MM.1S (cell line): Measurements from ENCODE around the gene TLK1.

ENCODE experiments used
- DNase-seq: peaks from one replicate; pipeline ENCODE4 v3.0.0-alpha.2; 2015
- H2AFZ ChIP-seq: fragments of 300-600 bp; sonication (generic); 2 replicates; pipeline ENCODE4 v1.6.0; 2016; ENCODE audit warnings: antibody characterized with exemption, low read length
- H3F3A ChIP-seq: fragments of 300-600 bp; sonication (generic); 2 replicates; pipeline ENCODE4 v1.6.1; 2016; ENCODE audit warnings: mild to moderate bottlenecking, antibody characterized with exemption, low read length, moderate library complexity, mixed read lengths; ENCODE audit not compliant: insufficient read depth
- H3K27ac ChIP-seq: fragments of 300-600 bp; sonication (generic); 2 replicates; pipeline ENCODE4 v1.5.1; 2016; ENCODE audit warnings: mild to moderate bottlenecking, low read length
- H3K27me3 ChIP-seq: fragments of 300-600 bp; sonication (generic); replicated peaks from 2 replicates; pipeline ENCODE4 v1.6.0; 2016; ENCODE audit warnings: low read length; ENCODE audit not compliant: insufficient read depth
- H3K36me3 ChIP-seq: fragments of 300-600 bp; sonication (generic); replicated peaks from 2 replicates; pipeline ENCODE4 v1.6.1; 2016; ENCODE audit warnings: mild to moderate bottlenecking, low read length, mixed read lengths; ENCODE audit not compliant: insufficient read depth
- H3K4me1 ChIP-seq: fragments of 300-600 bp; sonication (generic); 2 replicates; pipeline ENCODE4 v1.6.1; 2016; ENCODE audit warnings: low read length, mixed read lengths
- H3K4me2 ChIP-seq: fragments of 300-600 bp; sonication (generic); 2 replicates; pipeline ENCODE4 v1.6.0; 2016; ENCODE audit warnings: low read depth, low read length
- H3K4me3 ChIP-seq: fragments of 300-600 bp; sonication (generic); 2 replicates; pipeline ENCODE4 v1.5.1; 2016; ENCODE audit warnings: low read length, mixed read lengths
- H3K79me2 ChIP-seq: fragments of 300-600 bp; sonication (generic); 2 replicates; pipeline ENCODE4 v1.6.1; 2016; ENCODE audit warnings: mixed run types, low read length, mixed read lengths
- H3K9ac ChIP-seq: fragments of 300-600 bp; sonication (generic); 2 replicates; pipeline ENCODE4 v1.6.1; 2016; ENCODE audit warnings: low read length, mixed read lengths
- H3K9me2 ChIP-seq: fragments of 300-600 bp; sonication (generic); replicated peaks from 2 replicates; pipeline ENCODE4 v1.6.1; 2016; ENCODE audit warnings: mild to moderate bottlenecking, low read length, mixed read lengths; ENCODE audit not compliant: insufficient read depth
- H3K9me3 ChIP-seq: fragments of 300-600 bp; sonication (generic); replicated peaks from 2 replicates; pipeline ENCODE4 v1.6.1; 2016; ENCODE audit warnings: mild to moderate bottlenecking, low read length, mixed read lengths; ENCODE audit not compliant: insufficient read depth
- H4K20me1 ChIP-seq: fragments of 300-600 bp; sonication (generic); 2 replicates; pipeline ENCODE4 v1.6.1; 2016; ENCODE audit warnings: mild to moderate bottlenecking, low read length, moderate library complexity, mixed read lengths; ENCODE audit not compliant: insufficient read depth
- EZH2 ChIP-seq: fragments of 300-600 bp; sonication (generic); optimal IDR thresholded peaks from 2 replicates; pipeline ENCODE3; 2017; ENCODE audit warnings: low read depth, mild to moderate bottlenecking, antibody characterized with exemption, low read length, mixed read lengths
- EZH2phosphoT487 ChIP-seq: fragments of 300-600 bp; sonication (generic); IDR thresholded peaks from 2 replicates; pipeline ENCODE4 v1.6.1; 2018; ENCODE audit warnings: antibody characterized with exemption, low read length
- TF ChIP-seq, protein P1 (sequence below): fragments of 300-600 bp; sonication (generic); IDR thresholded peaks from 2 replicates; pipeline ENCODE4 v1.5.1; 2016; ENCODE audit warnings: antibody characterized with exemption, low read length, mixed read lengths

The TLK1 gene

DNA sequence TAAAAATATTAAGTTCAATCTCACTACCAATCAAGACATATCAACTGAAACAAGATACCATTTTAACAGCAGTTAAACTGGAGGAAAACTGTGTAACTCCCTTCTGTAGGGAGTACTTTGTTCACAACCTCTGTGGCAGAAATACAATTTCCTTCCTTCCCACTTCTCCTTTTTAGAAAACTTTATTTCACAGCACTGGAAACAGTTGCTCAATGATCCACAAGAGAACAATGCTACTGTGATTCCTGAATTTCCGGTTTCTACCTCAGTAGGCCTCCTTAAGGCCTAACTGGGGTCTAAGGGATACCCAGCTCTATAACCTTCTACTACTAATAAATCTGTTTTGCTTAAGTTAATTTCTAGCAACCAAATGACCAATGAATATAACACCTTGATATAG, 14.1 kb downstream of the TLK1 start:
- Histone ChIP-seq H3K27ac (no peak overlapping the region), H3K27me3 (no peaks in the 10 kb centered on the region), H3K36me3 (no peaks in the 10 kb centered on the region), H3K4me1 (no peaks in the 10 kb centered on the region), H3K4me2 (no peak overlapping the region), H3K9me2 (no peaks in the 10 kb centered on the region), H3K9ac (no peak overlapping the region), H3K79me2 (peaks cover 97% of the 10 kb centered on the region), H2AFZ (no peak overlapping the region), H3F3A (no peaks in the 10 kb centered on the region), H3K4me3 (no peak overlapping the region), H4K20me1 (peaks cover 72% of the 10 kb centered on the region), H3K9me3 (no peaks in the 10 kb centered on the region)
- no peak for TF ChIP-seq EZH2
- DNase-seq = no peak

DNA sequence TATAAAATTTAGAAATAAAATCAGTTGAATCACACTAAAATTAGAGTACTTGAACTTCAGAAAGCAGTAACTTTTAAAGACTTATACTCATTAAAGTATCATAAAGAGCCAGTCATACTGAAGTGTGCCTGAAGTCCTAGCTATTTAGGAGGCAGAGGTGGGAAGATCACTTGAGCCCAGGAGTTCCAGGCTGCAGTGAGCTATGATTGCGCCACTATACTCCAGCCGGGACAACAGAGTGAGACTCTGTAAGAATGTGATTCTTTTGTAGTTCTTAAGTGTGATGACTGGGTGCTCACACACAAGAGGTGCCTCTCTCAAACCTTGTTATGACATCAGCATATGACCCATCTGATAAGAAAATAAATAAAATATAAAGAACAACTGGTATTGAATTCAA, 14.6 kb downstream of the TLK1 start:
- Histone ChIP-seq H3K4me2 (no peak overlapping the region), H3K27me3 (no peaks in the 10 kb centered on the region), H3K36me3 (no peaks in the 10 kb centered on the region), H3K9ac (no peak overlapping the region), H3K4me3 (no peak overlapping the region), H3F3A (no peaks in the 10 kb centered on the region), H4K20me1 (peaks cover 77% of the 10 kb centered on the region), H2AFZ (no peak overlapping the region), H3K79me2 (peaks cover 98% of the 10 kb centered on the region), H3K4me1 (no peaks in the 10 kb centered on the region), H3K9me2 (no peaks in the 10 kb centered on the region), H3K27ac (no peak overlapping the region), H3K9me3 (no peaks in the 10 kb centered on the region)
- no peak for TF ChIP-seq EZH2phosphoT487
- no peak for TF ChIP-seq EZH2
- TF ChIP-seq, protein P1, sequence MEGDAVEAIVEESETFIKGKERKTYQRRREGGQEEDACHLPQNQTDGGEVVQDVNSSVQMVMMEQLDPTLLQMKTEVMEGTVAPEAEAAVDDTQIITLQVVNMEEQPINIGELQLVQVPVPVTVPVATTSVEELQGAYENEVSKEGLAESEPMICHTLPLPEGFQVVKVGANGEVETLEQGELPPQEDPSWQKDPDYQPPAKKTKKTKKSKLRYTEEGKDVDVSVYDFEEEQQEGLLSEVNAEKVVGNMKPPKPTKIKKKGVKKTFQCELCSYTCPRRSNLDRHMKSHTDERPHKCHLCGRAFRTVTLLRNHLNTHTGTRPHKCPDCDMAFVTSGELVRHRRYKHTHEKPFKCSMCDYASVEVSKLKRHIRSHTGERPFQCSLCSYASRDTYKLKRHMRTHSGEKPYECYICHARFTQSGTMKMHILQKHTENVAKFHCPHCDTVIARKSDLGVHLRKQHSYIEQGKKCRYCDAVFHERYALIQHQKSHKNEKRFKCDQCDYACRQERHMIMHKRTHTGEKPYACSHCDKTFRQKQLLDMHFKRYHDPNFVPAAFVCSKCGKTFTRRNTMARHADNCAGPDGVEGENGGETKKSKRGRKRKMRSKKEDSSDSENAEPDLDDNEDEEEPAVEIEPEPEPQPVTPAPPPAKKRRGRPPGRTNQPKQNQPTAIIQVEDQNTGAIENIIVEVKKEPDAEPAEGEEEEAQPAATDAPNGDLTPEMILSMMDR = no peak
- no peak for DNase-seq

DNA sequence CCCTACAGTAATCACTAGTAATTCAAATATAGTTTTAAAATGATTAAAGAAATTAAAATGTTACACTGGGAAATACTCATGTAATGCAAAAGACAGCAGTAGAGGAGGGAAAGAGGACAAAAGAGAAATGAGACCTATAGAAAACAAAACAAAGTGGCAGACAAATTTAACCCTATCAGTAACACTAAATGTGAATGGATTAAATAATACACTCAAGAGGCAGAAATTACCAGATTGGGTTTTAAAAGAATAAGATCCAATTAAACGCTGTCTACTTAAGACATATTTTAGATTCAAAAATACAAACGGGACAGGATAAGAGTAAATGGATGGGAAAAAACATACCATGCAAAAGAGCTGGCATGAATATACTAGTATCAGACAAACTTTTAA, 17.0 kb downstream of the TLK1 start:
- H3K79me2 ChIP-seq = peaks cover 100% of the 10 kb centered on the region

DNA sequence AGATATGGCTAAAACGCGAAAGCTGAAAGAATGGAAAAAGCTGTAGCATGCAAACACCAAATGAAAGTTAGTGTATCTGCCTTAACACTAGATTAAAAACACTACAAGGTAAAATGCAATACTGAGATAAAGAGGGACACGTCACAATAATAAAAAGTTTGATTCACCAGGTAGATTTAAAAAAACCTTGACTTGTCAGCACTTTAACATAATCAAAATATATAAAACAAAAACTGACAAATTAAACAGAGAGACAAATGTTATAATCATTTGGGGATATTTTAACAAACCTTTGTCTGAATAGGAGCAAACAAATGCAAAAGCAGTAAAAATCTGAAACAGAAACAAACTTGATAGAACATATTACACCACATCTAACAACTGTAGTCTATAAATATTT, 18.3 kb downstream of the TLK1 start:
- Histone ChIP-seq H3F3A (no peaks in the 10 kb centered on the region), H3K9me3 (no peaks in the 10 kb centered on the region), H2AFZ (no peak overlapping the region), H3K27ac (no peak overlapping the region), H3K4me2 (no peak overlapping the region), H3K4me1 (no peaks in the 10 kb centered on the region), H3K79me2 (peaks cover 97% of the 10 kb centered on the region), H4K20me1 (peaks cover 85% of the 10 kb centered on the region), H3K4me3 (no peak overlapping the region), H3K9ac (no peak overlapping the region), H3K36me3 (no peaks in the 10 kb centered on the region), H3K9me2 (no peaks in the 10 kb centered on the region), H3K27me3 (no peaks in the 10 kb centered on the region)
- no peak for DNase-seq
- TF ChIP-seq EZH2phosphoT487 = no peak
- TF ChIP-seq, protein P1 = no peak
- no peak for TF ChIP-seq EZH2

More for the DNA sequence above, 17.0 kb downstream of the TLK1 start:
- DNase-seq = no peak
- no peak for TF ChIP-seq EZH2
- H4K20me1 ChIP-seq = peaks cover 84% of the 10 kb centered on the region
- no peaks in the 10 kb centered on the region for H3K9me3 ChIP-seq
- no peaks in the 10 kb centered on the region for H3K4me1 ChIP-seq
- H3F3A ChIP-seq = no peaks in the 10 kb centered on the region
- no peak overlapping the region for H3K4me3 ChIP-seq
- H3K9ac ChIP-seq = no peak overlapping the region
- no peaks in the 10 kb centered on the region for H3K36me3 ChIP-seq
- H3K27ac ChIP-seq = no peak overlapping the region
- H2AFZ ChIP-seq = no peak overlapping the region
- no peaks in the 10 kb centered on the region for H3K9me2 ChIP-seq
- H3K27me3 ChIP-seq = no peaks in the 10 kb centered on the region
- H3K4me2 ChIP-seq = no peak overlapping the region
